NB4 (cell line): Measurements from ENCODE around the gene PALD1.

Source experiments
- MYC ChIP-seq: IDR thresholded peaks from 2 replicates; pipeline ENCODE4 v1.6.1; 2011; ENCODE audit warnings: low read depth, low read length
- POLR2A ChIP-seq: IDR thresholded peaks from 2 replicates; pipeline ENCODE4 v1.6.1; 2011; ENCODE audit warnings: mild to moderate bottlenecking; ENCODE audit not compliant: insufficient read length; ENCODE audit errors: extremely low read depth
- TF ChIP-seq, protein P1 (sequence below): IDR thresholded peaks from one replicate; pipeline ENCODE4 v1.5.1; 2012; ENCODE audit warnings: low read depth, low read length
- TF ChIP-seq, protein P2 (sequence below): IDR thresholded peaks from 2 replicates; pipeline ENCODE4 v1.6.1; 2011; ENCODE audit warnings: low read depth, low read length

DNA sequence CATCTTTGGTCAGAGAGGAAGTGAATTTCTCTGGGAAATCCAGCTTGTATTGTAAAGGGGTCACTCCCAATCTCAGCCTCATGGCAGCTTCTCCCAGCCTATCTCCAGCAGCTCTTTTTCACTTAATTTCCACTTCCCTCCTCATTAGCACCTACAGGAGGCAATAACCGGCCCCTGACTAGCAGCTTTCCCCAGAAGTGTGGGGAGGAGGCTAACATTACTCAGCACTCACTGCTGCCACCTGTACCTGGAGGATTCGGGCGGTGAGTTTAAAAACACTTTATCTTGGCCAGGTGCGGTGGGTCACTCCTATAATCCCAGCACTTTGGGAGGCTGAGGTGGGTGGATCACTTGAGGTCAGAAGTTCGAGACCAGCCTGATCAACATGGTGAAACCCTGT is 40.8 kb upstream of the PALD1 start:
- TF ChIP-seq, protein P1, sequence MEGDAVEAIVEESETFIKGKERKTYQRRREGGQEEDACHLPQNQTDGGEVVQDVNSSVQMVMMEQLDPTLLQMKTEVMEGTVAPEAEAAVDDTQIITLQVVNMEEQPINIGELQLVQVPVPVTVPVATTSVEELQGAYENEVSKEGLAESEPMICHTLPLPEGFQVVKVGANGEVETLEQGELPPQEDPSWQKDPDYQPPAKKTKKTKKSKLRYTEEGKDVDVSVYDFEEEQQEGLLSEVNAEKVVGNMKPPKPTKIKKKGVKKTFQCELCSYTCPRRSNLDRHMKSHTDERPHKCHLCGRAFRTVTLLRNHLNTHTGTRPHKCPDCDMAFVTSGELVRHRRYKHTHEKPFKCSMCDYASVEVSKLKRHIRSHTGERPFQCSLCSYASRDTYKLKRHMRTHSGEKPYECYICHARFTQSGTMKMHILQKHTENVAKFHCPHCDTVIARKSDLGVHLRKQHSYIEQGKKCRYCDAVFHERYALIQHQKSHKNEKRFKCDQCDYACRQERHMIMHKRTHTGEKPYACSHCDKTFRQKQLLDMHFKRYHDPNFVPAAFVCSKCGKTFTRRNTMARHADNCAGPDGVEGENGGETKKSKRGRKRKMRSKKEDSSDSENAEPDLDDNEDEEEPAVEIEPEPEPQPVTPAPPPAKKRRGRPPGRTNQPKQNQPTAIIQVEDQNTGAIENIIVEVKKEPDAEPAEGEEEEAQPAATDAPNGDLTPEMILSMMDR: no peak
- TF ChIP-seq POLR2A: no peak
- TF ChIP-seq, protein P2, sequence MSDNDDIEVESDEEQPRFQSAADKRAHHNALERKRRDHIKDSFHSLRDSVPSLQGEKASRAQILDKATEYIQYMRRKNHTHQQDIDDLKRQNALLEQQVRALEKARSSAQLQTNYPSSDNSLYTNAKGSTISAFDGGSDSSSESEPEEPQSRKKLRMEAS: no peak
- no peak for TF ChIP-seq MYC
